HT-29 (cell line): ENCODE measurements around the gene NUF2. TPM values are rescaled to one million over a fixed set of nuclear protein-coding genes. Genes with fewer than 3 reads are reported as not detected.
"Not testable (repeated sequence)": the region's sequence is repeated elsewhere in the genome, so short reads cannot be mapped to it uniquely, and the experiment has no call there.

Source experiments
- DNase-seq: peaks from one replicate; pipeline ENCODE4 v3.0.0-alpha.2; 2015; ENCODE audit warnings: low spot score
- total RNA-seq: library from RNA; depleted of rRNA; stranded (reverse); fragments of >200 nt; shearing (Covaris generic); gene quantifications from 2 replicates; pipeline ENCODE4 v1.2.3, GENCODE V29; 2014

The NUF2 gene
- total RNA-seq, 1 experiment from 2014 or later = 18.5 TPM

GRCh38 chr1:163331116-163331515, 9.4 kb downstream of the NUF2 start:
- DNase-seq = no peak

GRCh38 chr1:163335216-163335615, 13.5 kb downstream of the NUF2 start:
- DNase-seq = no peak

- no peak for DNase-seq
These were observed 15.9 kb downstream of the NUF2 start for GRCh38 chr1:163337631-163338030.

- no peak for DNase-seq
These were observed 24.6 kb downstream of the NUF2 start for GRCh38 chr1:163346326-163346870.

GRCh38 chr1:163347106-163347505, 25.4 kb downstream of the NUF2 start:
- DNase-seq = no peak

GRCh38 chr1:163351912-163352311, 30.2 kb downstream of the NUF2 start:
- DNase-seq = no peak

GRCh38 chr1:163357378-163357777, 35.6 kb downstream of the NUF2 start:
- DNase-seq = no peak

- DNase-seq = not testable (repeated sequence)
These were observed 36.4 kb downstream of the NUF2 start for GRCh38 chr1:163358172-163358571.

GRCh38 chr1:163361123-163361934, 39.6 kb downstream of the NUF2 start:
- peak; percentile 30 for DNase-seq

GRCh38 chr1:163365186-163365585, 43.4 kb downstream of the NUF2 start:
- DNase-seq = no peak

GRCh38 chr1:163366555-163366954, 44.8 kb downstream of the NUF2 start:
- DNase-seq = no peak

- no peak for DNase-seq
These were observed 46.0 kb downstream of the NUF2 start for GRCh38 chr1:163367721-163368120.

GRCh38 chr1:163372576-163372975, 50.8 kb downstream of the NUF2 start:
- no peak for DNase-seq

GRCh38 chr1:163378554-163378953, 56.8 kb downstream of the NUF2 start:
- no peak for DNase-seq

- no peak for DNase-seq
These were observed 58.0 kb downstream of the NUF2 start for GRCh38 chr1:163379801-163380200.

- no peak for DNase-seq
These were observed 59.9 kb downstream of the NUF2 start for GRCh38 chr1:163381487-163382184.

GRCh38 chr1:163382395-163382794, 60.6 kb downstream of the NUF2 start:
- no peak for DNase-seq

GRCh38 chr1:163387146-163387545, 65.4 kb downstream of the NUF2 start:
- no peak for DNase-seq

GRCh38 chr1:163388970-163389369, 67.2 kb downstream of the NUF2 start:
- no peak for DNase-seq

- no peak for DNase-seq
These were observed 74.0 kb downstream of the NUF2 start for GRCh38 chr1:163395790-163396189.

GRCh38 chr1:163397451-163398200, 75.9 kb downstream of the NUF2 start:
- DNase-seq = no peak

GRCh38 chr1:163399001-163399400, 77.2 kb downstream of the NUF2 start:
- DNase-seq = no peak
